ENCODE results near the gene FBF1. TPM values are rescaled to one million over a fixed set of nuclear protein-coding genes. Genes with fewer than 3 reads are reported as not detected.
A peak's percentile ranks its signal among the peaks of the same experiment; 100 is the strongest.

Gene FBF1
- total RNA-seq, 4 donors from 2014 or later: 4.7 to 8.8 (median 7.0) TPM

GRCh38 chr17:75878174-75878998 lies 62.5 kb downstream of the FBF1 start, which contains the start of gene TRIM47:
TRIM47 (minus strand) TSS chr17:75878581; CDS start chr17:75878548, 33 bp downstream.
- ATAC-seq (ENCODE audit: low FRiP score) (peak; percentile 43), DNase-seq (ENCODE audit: low spot score) (no peak)
- no peak for TF ChIP-seq CTCF (IDR thresholded peaks at IDR 0.05)

- TF ChIP-seq CTCF (IDR thresholded peaks at IDR 0.05): peak in 1 of 3 donors; percentile 36
- peak; percentile 34 for ATAC-seq (ENCODE audit: low FRiP score)
- DNase-seq (ENCODE audit: low spot score): no peak
These were observed 63.1 kb downstream of the FBF1 start for GRCh38 chr17:75877752-75878173.

GRCh38 chr17:75876938-75877751 lies 63.7 kb downstream of the FBF1 start:
- peak; percentile 65 for ATAC-seq (ENCODE audit: low FRiP score)

GRCh38 chr17:75876190-75876937 lies 64.5 kb downstream of the FBF1 start:
- no peak for DNase-seq (ENCODE audit: low spot score)
- ATAC-seq (ENCODE audit: low FRiP score): peak; percentile 0
- no peak for TF ChIP-seq CTCF (IDR thresholded peaks at IDR 0.05)

More at GRCh38 chr17:75876938-75877751, 63.7 kb downstream of the FBF1 start:
- DNase-seq (ENCODE audit: low spot score): peak; percentile 93
- no peak for TF ChIP-seq CTCF (IDR thresholded peaks at IDR 0.05)

- peak; percentile 8 for ATAC-seq (ENCODE audit: low FRiP score)
- no peak for TF ChIP-seq CTCF (IDR thresholded peaks at IDR 0.05)
- no peak for DNase-seq (ENCODE audit: low spot score)
These were observed 65.0 kb downstream of the FBF1 start for GRCh38 chr17:75875940-75876189.

GRCh38 chr17:75875182-75875939 lies 65.5 kb downstream of the FBF1 start:
- TF ChIP-seq CTCF (IDR thresholded peaks at IDR 0.05): no peak
- no peak for ATAC-seq (ENCODE audit: low FRiP score)
- no peak for DNase-seq (ENCODE audit: low spot score)
